IPS DF 6.9 (cell line): ENCODE measurements around the gene CDK5RAP2.

Source experiments
- DNase-seq: peaks from one replicate; pipeline ENCODE4 v3.0.0-alpha.2; 2013; ENCODE audit warnings: low read depth, low spot score
- H3K27ac ChIP-seq: one replicate; pipeline ENCODE4 v1.5.1; 2013; ENCODE audit warnings: low read length, control low read depth
- H3K27me3 ChIP-seq: 2 replicates; pipeline ENCODE4 v1.6.1; 2013; ENCODE audit warnings: mild to moderate bottlenecking, low read length; ENCODE audit not compliant: control insufficient read depth, insufficient read depth
- H3K36me3 ChIP-seq: 2 replicates; pipeline ENCODE4 v1.6.1; 2013; ENCODE audit warnings: low read length; ENCODE audit not compliant: control insufficient read depth, insufficient read depth
- H3K4me1 ChIP-seq: 2 replicates; pipeline ENCODE4 v1.6.1; 2013; ENCODE audit warnings: low read length; ENCODE audit not compliant: control insufficient read depth, insufficient read depth
- H3K4me3 ChIP-seq: 2 replicates; pipeline ENCODE4 v1.5.1; 2013; ENCODE audit warnings: mild to moderate bottlenecking, low read length
- H3K9me3 ChIP-seq: 2 replicates; pipeline ENCODE4 v1.6.1; 2013; ENCODE audit warnings: low read length, inconsistent platforms; ENCODE audit not compliant: control insufficient read depth, insufficient read depth
- WGBS: extraction: QIAGEN DNeasy Blood & Tissue Kit; methylation state at CpG from one replicate; pipeline ENCODE4 v1.1.7; 2013; ENCODE audit warnings: mixed read lengths, missing lambda C conversion rate; ENCODE audit not compliant: insufficient read length, insufficient coverage; 5-methylcytosine and 5-hydroxymethylcytosine counted together

CDK5RAP2 gene

DNA sequence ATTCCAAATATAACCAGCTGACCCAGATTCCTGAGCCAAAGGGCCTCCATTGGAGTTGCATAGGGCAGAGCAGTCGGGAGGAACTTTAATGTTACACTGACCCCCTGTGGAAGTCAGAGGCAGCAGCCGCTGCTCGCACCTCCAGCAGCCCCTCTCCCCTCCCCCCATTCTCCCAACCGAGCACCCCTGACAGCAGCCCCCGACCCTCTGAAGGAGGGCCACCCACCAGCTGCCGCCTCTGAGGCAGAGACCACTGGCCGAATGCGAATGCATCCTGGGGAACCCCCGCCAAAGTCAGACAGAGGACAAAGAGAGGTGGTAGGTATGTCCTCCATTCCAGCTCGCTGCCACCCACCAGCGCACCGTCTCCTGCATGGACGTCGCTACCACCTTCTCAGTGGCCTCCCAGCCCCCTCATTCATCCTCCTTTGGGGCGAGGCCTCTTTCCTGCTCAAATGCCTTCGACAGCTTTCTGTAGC is 231.0 kb downstream of the CDK5RAP2 start:
- Histone ChIP-seq H3K4me1 (peaks cover 2% of the 10 kb centered on the region; the same call in 1 of the 2 replicates), H3K27me3 (no peaks in the 10 kb centered on the region), H3K4me3 (no peak overlapping the region), H3K27ac (no peak overlapping the region), H3K9me3 (no peaks in the 10 kb centered on the region), H3K36me3 (no peaks in the 10 kb centered on the region)
- WGBS: no CpG with 5 or more reads among the region's 16 CpGs
- peak; percentile 50 for DNase-seq

DNA sequence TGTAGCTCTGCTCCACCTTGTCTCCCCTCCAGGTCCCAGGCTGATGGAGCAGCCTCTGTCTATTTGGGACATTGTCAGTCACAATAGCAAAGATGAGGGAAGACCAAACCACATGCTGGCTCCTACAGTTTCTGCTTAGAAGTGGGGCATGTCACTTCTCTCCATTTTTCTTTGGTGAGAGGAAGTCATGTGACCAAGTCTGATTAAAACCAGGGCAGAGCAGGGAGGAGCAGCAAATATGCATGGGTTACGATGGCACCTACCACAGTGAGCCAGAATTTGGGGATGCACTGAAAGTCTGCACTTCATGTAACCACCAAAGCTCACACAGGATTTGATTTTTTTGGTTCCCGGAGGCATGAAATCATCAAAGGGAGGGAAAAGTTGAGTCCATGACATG is 234.6 kb downstream of the CDK5RAP2 start:
- no peaks in the 10 kb centered on the region for H3K9me3 ChIP-seq
- no peaks in the 10 kb centered on the region for H3K36me3 ChIP-seq
- H3K27me3 ChIP-seq: no peaks in the 10 kb centered on the region
- no peak overlapping the region for H3K4me3 ChIP-seq
- WGBS: no CpG with 5 or more reads among the region's 2 CpGs
- DNase-seq: no peak
- peaks cover 2% of the 10 kb centered on the region; the same call in 1 of the 2 replicates for H3K4me1 ChIP-seq
- H3K27ac ChIP-seq: no peak overlapping the region

DNA sequence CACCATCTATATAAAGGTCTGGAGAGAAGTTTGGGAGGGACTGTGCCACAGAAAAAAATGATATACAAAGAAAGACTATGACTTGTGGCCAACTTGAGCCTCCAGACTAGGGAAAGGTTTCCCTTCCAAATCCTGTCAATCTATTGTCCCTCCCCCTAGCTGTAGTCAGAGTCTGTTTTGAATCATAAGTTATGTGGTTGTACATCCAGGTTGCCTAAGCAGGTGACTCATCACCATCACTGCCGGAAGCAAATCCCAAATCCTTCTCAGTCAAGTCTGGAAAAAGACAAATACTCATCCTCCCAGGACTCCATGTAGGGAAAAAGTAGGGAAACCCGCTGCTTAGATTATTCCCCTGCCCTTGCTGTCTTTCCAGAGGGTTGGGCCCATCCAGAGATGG is 235.7 kb downstream of the CDK5RAP2 start:
- no peak overlapping the region for H3K4me3 ChIP-seq
- H3K9me3 ChIP-seq: no peaks in the 10 kb centered on the region
- peaks cover 2% of the 10 kb centered on the region; the same call in 1 of the 2 replicates for H3K4me1 ChIP-seq
- H3K27me3 ChIP-seq: no peaks in the 10 kb centered on the region
- no peaks in the 10 kb centered on the region for H3K36me3 ChIP-seq
- no peak for DNase-seq
- no peak overlapping the region for H3K27ac ChIP-seq
- WGBS: no CpG with 5 or more reads among the region's 2 CpGs

DNA sequence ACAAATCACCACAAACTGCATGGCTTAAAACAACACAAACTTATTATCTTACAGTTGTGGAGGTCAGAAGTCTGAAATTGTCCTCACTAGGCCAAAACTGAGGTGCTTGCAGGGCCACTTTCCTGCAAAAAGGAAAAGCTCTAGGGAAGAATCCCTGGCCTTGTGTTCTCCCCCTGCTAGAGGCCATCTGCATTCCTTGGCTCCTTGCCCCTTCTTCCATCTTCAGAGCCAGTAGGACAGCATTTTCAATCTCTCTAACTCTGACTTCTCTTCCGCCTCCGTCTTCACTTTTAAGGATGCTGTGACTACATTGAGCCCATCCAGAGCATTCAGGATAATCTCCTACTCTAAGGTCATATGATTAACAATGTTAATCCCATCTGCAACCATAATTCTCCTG is 236.6 kb downstream of the CDK5RAP2 start:
- no peaks in the 10 kb centered on the region for H3K9me3 ChIP-seq
- no CpG with 5 or more reads among the region's 2 CpGs for WGBS
- H3K4me1 ChIP-seq: no peaks in the 10 kb centered on the region
- H3K36me3 ChIP-seq: no peaks in the 10 kb centered on the region
- no peak overlapping the region for H3K27ac ChIP-seq
- no peaks in the 10 kb centered on the region for H3K27me3 ChIP-seq
- DNase-seq: no peak
- no peak overlapping the region for H3K4me3 ChIP-seq
